GM21360 (cell line): Measurements from ENCODE around the gene RAI2.
"Not testable (repeated sequence)": the region's sequence is repeated elsewhere in the genome, so short reads cannot be mapped to it uniquely, and the experiment has no call there.

Experiments
- ATAC-seq: cut with Tn5 transposase; IDR thresholded peaks from one replicate; pipeline ENCODE4 v1.9.1; 2021; ENCODE audit warnings: mild to moderate bottlenecking, moderate library complexity; ENCODE audit not compliant: unreplicated experiment

RAI2 gene

GRCh38 chrX:17788439-17788838 lies 72.7 kb downstream of the RAI2 start:
- ATAC-seq: no peak

- ATAC-seq: no peak
Measured at GRCh38 chrX:17787557-17787956, 73.5 kb downstream of the RAI2 start.

- not testable (repeated sequence) for ATAC-seq
Measured at GRCh38 chrX:17786554-17787347, 74.3 kb downstream of the RAI2 start.

GRCh38 chrX:17779434-17779833 lies 81.7 kb downstream of the RAI2 start:
- no peak for ATAC-seq

- no peak for ATAC-seq
Measured at GRCh38 chrX:17778997-17779396, 82.1 kb downstream of the RAI2 start.

GRCh38 chrX:17774053-17774452 lies 87.0 kb downstream of the RAI2 start:
- no peak for ATAC-seq

- ATAC-seq: no peak
Measured at GRCh38 chrX:17773221-17773876, 87.7 kb downstream of the RAI2 start.

GRCh38 chrX:17769701-17770269 lies 91.3 kb downstream of the RAI2 start:
- no peak for ATAC-seq

- ATAC-seq: no peak
Measured at GRCh38 chrX:17768997-17769396, 92.1 kb downstream of the RAI2 start.

GRCh38 chrX:17767734-17768133 lies 93.4 kb downstream of the RAI2 start:
- no peak for ATAC-seq

- ATAC-seq: no peak
Measured at GRCh38 chrX:17759990-17760389, 101.1 kb downstream of the RAI2 start.

- no peak for ATAC-seq
Measured at GRCh38 chrX:17758382-17758781, 102.7 kb downstream of the RAI2 start.

- ATAC-seq: no peak
Measured at GRCh38 chrX:17750436-17750835, 110.7 kb downstream of the RAI2 start.
